ENCODE results near the gene HOXB5. TPM values are rescaled to one million over a fixed set of nuclear protein-coding genes. Genes with fewer than 3 reads are reported as not detected.

Gene HOXB5
- total and polyA plus RNA-seq, 2 of the 4 experiments (the other 2 are of a cell fraction): 0.54 to 18.0 TPM

DNA sequence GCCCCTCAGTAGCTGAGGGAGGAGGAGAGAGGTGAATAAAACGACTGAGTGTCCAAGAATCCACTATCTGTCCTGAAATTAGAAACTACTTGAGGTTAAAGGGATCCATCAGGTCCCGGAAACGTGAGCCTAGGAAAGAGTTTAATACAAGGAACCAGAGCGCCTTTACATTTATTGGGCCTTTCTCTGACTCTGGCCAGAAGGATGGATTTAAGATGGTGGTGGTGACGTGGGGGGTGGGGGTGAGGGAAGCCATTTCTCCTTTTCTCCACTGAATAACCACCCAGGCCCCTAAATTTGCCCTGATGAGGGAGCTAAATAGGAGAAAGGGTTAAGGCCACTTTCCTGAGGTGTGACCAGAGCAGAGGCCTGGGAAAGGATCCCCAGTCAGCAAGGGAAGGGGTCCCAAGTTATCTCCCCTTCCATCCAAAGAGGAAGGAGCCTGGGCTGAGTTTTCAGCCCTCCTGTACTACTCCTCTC lies 33.6 kb upstream of the HOXB5 start:
- Histone ChIP-seq H2AFZ (replicated peaks; ENCODE audit: low read length, poor library complexity) (no peak overlapping the region), H3K4me3 (ENCODE audit: insufficient read depth, low read depth, low read length) (no peak overlapping the region), H4K8ac (ENCODE audit: low read depth in 2 of 2, low read length in 2 of 2) (no peak overlapping the region), H2BK15ac (ENCODE audit: low read depth, low read length) (no peak overlapping the region), H3K4me2 (ENCODE audit: low read depth, low read length) (no peak overlapping the region), H2BK5ac (ENCODE audit: low read depth, low read length, poor library complexity, severe bottlenecking) (no peak overlapping the region), H3K4me1 (ENCODE audit: control insufficient read depth, insufficient read depth, low read length) (no peaks in the 10 kb centered on the region; the same call in 1 of the 2 replicates), H3K36me3 (ENCODE audit: control insufficient read depth, insufficient read depth, low read length) (no peaks in the 10 kb centered on the region), H3K9me1 (ENCODE audit: insufficient read depth, low read length) (no peaks in the 10 kb centered on the region; the same call in 1 of the 2 replicates), H2BK20ac (ENCODE audit: low read depth, low read length) (no peak overlapping the region), H3K27ac (ENCODE audit: insufficient read depth, low read length) (no peak overlapping the region), H4K91ac (ENCODE audit: insufficient read depth, low read depth, low read length) (no peak overlapping the region), H3K56ac (ENCODE audit: extremely low read depth, insufficient read depth, low read length) (no peak overlapping the region), H2AK9ac (replicated peaks; ENCODE audit: low read depth, low read length, poor library complexity) (no peak overlapping the region), H3K9ac (ENCODE audit: low read depth, low read length) (no peak overlapping the region), H3K14ac (replicated peaks; ENCODE audit: low read depth, low read length) (no peak overlapping the region), H2AK5ac (ENCODE audit: low read depth, low read length) (no peak overlapping the region), H3K23ac (ENCODE audit: low read depth, low read length) (0 out of 2 replicates have a peak overlapping the region, but pooled peaks have one; percentile 24), H4K5ac (ENCODE audit: low read depth, low read length) (no peak overlapping the region), H3K18ac (ENCODE audit: low read depth, low read length) (no peak overlapping the region), H2BK120ac (ENCODE audit: low read depth, low read length) (no peak overlapping the region), H3K9me3 (ENCODE audit: control insufficient read depth, insufficient read depth, low read length) (peaks cover 34% of the 10 kb centered on the region), H3K27me3 (ENCODE audit: control insufficient read depth, insufficient read depth, low read length) (peaks cover 98% of the 10 kb centered on the region), H3K79me1 (ENCODE audit: low read depth in 1 of 2, low read length in 2 of 2) (no peaks in the 10 kb centered on the region), H4K20me1 (ENCODE audit: insufficient read depth, low read length) (peaks cover 12% of the 10 kb centered on the region; the same call in 1 of the 2 replicates), H3K4ac (ENCODE audit: low read depth, low read length) (no peak overlapping the region)
- POLR2A ChIA-PET (ENCODE audit: unreplicated experiment): no interaction called here
- intact Hi-C loops (cut with micrococcal nuclease) (no loop called here), dilution Hi-C loops (cut with HindIII; ENCODE audit: low sequenced_read_pairs, unreplicated experiment) (no loop called here), in situ Hi-C loops (cut with MboI; ENCODE audit: low sequenced_read_pairs) (loop anchor here (10.0 kb wide), 1 partner anchor 462 kb away; no protein-coding TSS in a partner anchor)
- no peak for ATAC-seq (ENCODE audit: low read depth)
- DNase-seq: no peak
- no CpG with 5 or more reads among the region's 5 CpGs for WGBS, 2 experiments (ENCODE audit: extremely low coverage in 2 of 2, insufficient read length in 1 of 2)
- CTCF ChIA-PET: interaction anchor here (1.3 kb wide), 1 partner anchor 9 kb away, joined by 4 read pairs; no protein-coding TSS in a partner anchor
- TF ChIP-seq BHLHE40 (IDR thresholded peaks at IDR 0.05; ENCODE audit: low read depth, low read length) (no peak), RFX5 (IDR thresholded peaks at IDR 0.05; ENCODE audit: low read depth, low read length) (no peak), SMC3 (IDR thresholded peaks at IDR 0.05; ENCODE audit: low read depth, low read length) (no peak), CHD1 (IDR thresholded peaks at IDR 0.05; ENCODE audit: low read depth, low read length) (no peak), MAFK (IDR thresholded peaks at IDR 0.05; ENCODE audit: low read depth, low read length) (no peak), FOS (IDR thresholded peaks at IDR 0.05; ENCODE audit: low read depth, low read length) (no peak), MAZ (IDR thresholded peaks at IDR 0.05; ENCODE audit: borderline replicate concordance, low read depth, low read length) (no peak), POLR2A (IDR thresholded peaks at IDR 0.05; ENCODE audit: low read depth, low read length) (no peak), NFE2L2 (IDR thresholded peaks at IDR 0.05; ENCODE audit: low read depth, low read length) (no peak), RCOR1 (IDR thresholded peaks at IDR 0.05; ENCODE audit: insufficient replicate concordance, low read length) (no peak), MXI1 (IDR thresholded peaks at IDR 0.05; ENCODE audit: borderline replicate concordance, low read depth, low read length) (no peak), RAD21 (IDR thresholded peaks at IDR 0.05; ENCODE audit: low read length) (no peak), CEBPB (IDR thresholded peaks at IDR 0.05; ENCODE audit: low read depth, low read length) (no peak)
- TF ChIP-seq, protein P1, sequence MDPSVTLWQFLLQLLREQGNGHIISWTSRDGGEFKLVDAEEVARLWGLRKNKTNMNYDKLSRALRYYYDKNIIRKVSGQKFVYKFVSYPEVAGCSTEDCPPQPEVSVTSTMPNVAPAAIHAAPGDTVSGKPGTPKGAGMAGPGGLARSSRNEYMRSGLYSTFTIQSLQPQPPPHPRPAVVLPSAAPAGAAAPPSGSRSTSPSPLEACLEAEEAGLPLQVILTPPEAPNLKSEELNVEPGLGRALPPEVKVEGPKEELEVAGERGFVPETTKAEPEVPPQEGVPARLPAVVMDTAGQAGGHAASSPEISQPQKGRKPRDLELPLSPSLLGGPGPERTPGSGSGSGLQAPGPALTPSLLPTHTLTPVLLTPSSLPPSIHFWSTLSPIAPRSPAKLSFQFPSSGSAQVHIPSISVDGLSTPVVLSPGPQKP (IDR thresholded peaks at IDR 0.05; ENCODE audit: borderline replicate concordance, low read depth, low read length): no peak
- TF ChIP-seq, protein P2, sequence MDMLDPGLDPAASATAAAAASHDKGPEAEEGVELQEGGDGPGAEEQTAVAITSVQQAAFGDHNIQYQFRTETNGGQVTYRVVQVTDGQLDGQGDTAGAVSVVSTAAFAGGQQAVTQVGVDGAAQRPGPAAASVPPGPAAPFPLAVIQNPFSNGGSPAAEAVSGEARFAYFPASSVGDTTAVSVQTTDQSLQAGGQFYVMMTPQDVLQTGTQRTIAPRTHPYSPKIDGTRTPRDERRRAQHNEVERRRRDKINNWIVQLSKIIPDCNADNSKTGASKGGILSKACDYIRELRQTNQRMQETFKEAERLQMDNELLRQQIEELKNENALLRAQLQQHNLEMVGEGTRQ (IDR thresholded peaks at IDR 0.05; ENCODE audit: low read depth, low read length): no peak
- TF ChIP-seq, protein P3, sequence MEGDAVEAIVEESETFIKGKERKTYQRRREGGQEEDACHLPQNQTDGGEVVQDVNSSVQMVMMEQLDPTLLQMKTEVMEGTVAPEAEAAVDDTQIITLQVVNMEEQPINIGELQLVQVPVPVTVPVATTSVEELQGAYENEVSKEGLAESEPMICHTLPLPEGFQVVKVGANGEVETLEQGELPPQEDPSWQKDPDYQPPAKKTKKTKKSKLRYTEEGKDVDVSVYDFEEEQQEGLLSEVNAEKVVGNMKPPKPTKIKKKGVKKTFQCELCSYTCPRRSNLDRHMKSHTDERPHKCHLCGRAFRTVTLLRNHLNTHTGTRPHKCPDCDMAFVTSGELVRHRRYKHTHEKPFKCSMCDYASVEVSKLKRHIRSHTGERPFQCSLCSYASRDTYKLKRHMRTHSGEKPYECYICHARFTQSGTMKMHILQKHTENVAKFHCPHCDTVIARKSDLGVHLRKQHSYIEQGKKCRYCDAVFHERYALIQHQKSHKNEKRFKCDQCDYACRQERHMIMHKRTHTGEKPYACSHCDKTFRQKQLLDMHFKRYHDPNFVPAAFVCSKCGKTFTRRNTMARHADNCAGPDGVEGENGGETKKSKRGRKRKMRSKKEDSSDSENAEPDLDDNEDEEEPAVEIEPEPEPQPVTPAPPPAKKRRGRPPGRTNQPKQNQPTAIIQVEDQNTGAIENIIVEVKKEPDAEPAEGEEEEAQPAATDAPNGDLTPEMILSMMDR (conservative IDR thresholded peaks at IDR 0.05; ENCODE audit: low read depth, low read length): no peak
- BruUV-seq (replicated peaks): no TSS peak
